GM12892 (cell line): ENCODE measurements around the gene XAGE3.
"Not testable (repeated sequence)": the region's sequence is repeated elsewhere in the genome, so short reads cannot be mapped to it uniquely, and the experiment has no call there.

ENCODE experiments used
- DNase-seq: peaks from one replicate; pipeline ENCODE4 v3.0.0; 2011; ENCODE audit not compliant: insufficient read length
- FAIRE-seq: peaks from 2 replicates; lab custom pipeline; 2011; peaks lifted over from hg19 to GRCh38; lab: Jason Lieb, UNC
- POLR2A ChIP-seq: IDR thresholded peaks from 2 replicates; pipeline ENCODE4 v1.6.1; 2011; ENCODE audit warnings: low read depth, low read length, control low read depth
- POLR2AphosphoS5 ChIP-seq: IDR thresholded peaks from 2 replicates; pipeline ENCODE4 v1.6.1; 2011; ENCODE audit warnings: low read depth, low read length, control low read depth
- TAF1 ChIP-seq: IDR thresholded peaks from 2 replicates; pipeline ENCODE4 v1.6.1; 2011; ENCODE audit warnings: low read depth, mild to moderate bottlenecking, control low read depth, low read length, borderline replicate concordance

Gene XAGE3

GRCh38 chrX:52874661-52875060, 6.8 kb upstream of the XAGE3 start:
- FAIRE-seq: no peak
- TF ChIP-seq TAF1: no peak
- no peak for TF ChIP-seq POLR2AphosphoS5
- no peak for TF ChIP-seq POLR2A
- DNase-seq: no peak

GRCh38 chrX:52873825-52874224, 5.9 kb upstream of the XAGE3 start:
- DNase-seq, FAIRE-seq: not testable (repeated sequence)

GRCh38 chrX:52870046-52870445, 2.2 kb upstream of the XAGE3 start:
- FAIRE-seq: no peak
- DNase-seq: no peak
- TF ChIP-seq TAF1 (no peak), POLR2AphosphoS5 (no peak), POLR2A (no peak)

GRCh38 chrX:52865343-52865998, 2.4 kb downstream of the XAGE3 start:
- DNase-seq (no peak), FAIRE-seq (no peak)
- TF ChIP-seq POLR2A: no peak
- no peak for TF ChIP-seq POLR2AphosphoS5
- no peak for TF ChIP-seq TAF1

GRCh38 chrX:52856991-52857525, 10.8 kb downstream of the XAGE3 start:
- DNase-seq, FAIRE-seq: not testable (repeated sequence)

GRCh38 chrX:52852110-52852860, 15.6 kb downstream of the XAGE3 start:
- DNase-seq: no peak
- FAIRE-seq: no peak
- TF ChIP-seq TAF1: no peak
- no peak for TF ChIP-seq POLR2A
- TF ChIP-seq POLR2AphosphoS5: no peak

GRCh38 chrX:52843619-52844018, 24.3 kb downstream of the XAGE3 start:
- FAIRE-seq, DNase-seq: not testable (repeated sequence)

GRCh38 chrX:52839137-52839536, 28.7 kb downstream of the XAGE3 start:
- FAIRE-seq (no peak), DNase-seq (no peak)
- TF ChIP-seq POLR2AphosphoS5: no peak
- no peak for TF ChIP-seq POLR2A
- no peak for TF ChIP-seq TAF1

GRCh38 chrX:52830551-52830950, 37.3 kb downstream of the XAGE3 start:
- FAIRE-seq: no peak
- no peak for DNase-seq
- TF ChIP-seq POLR2A (no peak), TAF1 (no peak), POLR2AphosphoS5 (no peak)

- FAIRE-seq (no peak), DNase-seq (no peak)
- TF ChIP-seq TAF1 (no peak), POLR2A (no peak), POLR2AphosphoS5 (no peak)
Observed at GRCh38 chrX:52824608-52825007, 43.3 kb downstream of the XAGE3 start.

- DNase-seq (no peak), FAIRE-seq (no peak)
- no peak for TF ChIP-seq POLR2A
- TF ChIP-seq POLR2AphosphoS5: no peak
- TF ChIP-seq TAF1: no peak
Observed at GRCh38 chrX:52821079-52821760, 46.7 kb downstream of the XAGE3 start.

- DNase-seq (no peak), FAIRE-seq (no peak)
- TF ChIP-seq POLR2AphosphoS5 (no peak), TAF1 (no peak), POLR2A (no peak)
Observed at GRCh38 chrX:52819788-52820187, 48.1 kb downstream of the XAGE3 start.
